Measurements from ENCODE around the gene COL4A2.
A peak's percentile ranks its signal among the peaks of the same experiment; 100 is the strongest.

The COL4A2 gene

GRCh38 chr13:110426735-110427134 is 119.7 kb downstream of the COL4A2 start:
- no peak for DNase-seq (ENCODE audit: low read depth)
- H3K4me3 ChIP-seq (ENCODE audit: control insufficient read depth, low read depth, low read length) = no peak overlapping the region
- no peak for TF ChIP-seq CTCF (conservative IDR thresholded peaks at IDR 0.05; ENCODE audit: control insufficient read depth, insufficient read depth, low read depth, low read length)

GRCh38 chr13:110428313-110428712 is 121.2 kb downstream of the COL4A2 start:
- DNase-seq (ENCODE audit: low read depth) = no peak
- no peak overlapping the region for H3K4me3 ChIP-seq (ENCODE audit: control insufficient read depth, low read depth, low read length)
- no peak for TF ChIP-seq CTCF (conservative IDR thresholded peaks at IDR 0.05; ENCODE audit: control insufficient read depth, insufficient read depth, low read depth, low read length)

GRCh38 chr13:110430391-110431336 is 123.6 kb downstream of the COL4A2 start:
- TF ChIP-seq CTCF (conservative IDR thresholded peaks at IDR 0.05; ENCODE audit: control insufficient read depth, insufficient read depth, low read depth, low read length) = no peak
- H3K4me3 ChIP-seq (ENCODE audit: control insufficient read depth, low read depth, low read length) = no peak overlapping the region
- DNase-seq (ENCODE audit: low read depth) = peak; percentile 28

GRCh38 chr13:110431425-110432294 is 124.6 kb downstream of the COL4A2 start:
- no peak overlapping the region for H3K4me3 ChIP-seq (ENCODE audit: control insufficient read depth, low read depth, low read length)
- no peak for TF ChIP-seq CTCF (conservative IDR thresholded peaks at IDR 0.05; ENCODE audit: control insufficient read depth, insufficient read depth, low read depth, low read length)
- DNase-seq (ENCODE audit: low read depth) = no peak

GRCh38 chr13:110432522-110432921 is 125.4 kb downstream of the COL4A2 start:
- no peak overlapping the region for H3K4me3 ChIP-seq (ENCODE audit: control insufficient read depth, low read depth, low read length)
- DNase-seq (ENCODE audit: low read depth) = no peak
- no peak for TF ChIP-seq CTCF (conservative IDR thresholded peaks at IDR 0.05; ENCODE audit: control insufficient read depth, insufficient read depth, low read depth, low read length)

GRCh38 chr13:110433014-110433413 is 125.9 kb downstream of the COL4A2 start:
- H3K4me3 ChIP-seq (ENCODE audit: control insufficient read depth, low read depth, low read length) = no peak overlapping the region
- no peak for TF ChIP-seq CTCF (conservative IDR thresholded peaks at IDR 0.05; ENCODE audit: control insufficient read depth, insufficient read depth, low read depth, low read length)
- no peak for DNase-seq (ENCODE audit: low read depth)
